NCI-H2081 treated with DMSO at 0.1 percent for 48 hours (cell line): Measurements from ENCODE around the gene GNA14.
"Not testable (repeated sequence)": the region's sequence is repeated elsewhere in the genome, so short reads cannot be mapped to it uniquely, and the experiment has no call there.

Experiments used
- DNase-seq: peaks from one replicate; lab custom pipeline; 2025; lab: John Stamatoyannopoulos, UW

The GNA14 gene

DNA sequence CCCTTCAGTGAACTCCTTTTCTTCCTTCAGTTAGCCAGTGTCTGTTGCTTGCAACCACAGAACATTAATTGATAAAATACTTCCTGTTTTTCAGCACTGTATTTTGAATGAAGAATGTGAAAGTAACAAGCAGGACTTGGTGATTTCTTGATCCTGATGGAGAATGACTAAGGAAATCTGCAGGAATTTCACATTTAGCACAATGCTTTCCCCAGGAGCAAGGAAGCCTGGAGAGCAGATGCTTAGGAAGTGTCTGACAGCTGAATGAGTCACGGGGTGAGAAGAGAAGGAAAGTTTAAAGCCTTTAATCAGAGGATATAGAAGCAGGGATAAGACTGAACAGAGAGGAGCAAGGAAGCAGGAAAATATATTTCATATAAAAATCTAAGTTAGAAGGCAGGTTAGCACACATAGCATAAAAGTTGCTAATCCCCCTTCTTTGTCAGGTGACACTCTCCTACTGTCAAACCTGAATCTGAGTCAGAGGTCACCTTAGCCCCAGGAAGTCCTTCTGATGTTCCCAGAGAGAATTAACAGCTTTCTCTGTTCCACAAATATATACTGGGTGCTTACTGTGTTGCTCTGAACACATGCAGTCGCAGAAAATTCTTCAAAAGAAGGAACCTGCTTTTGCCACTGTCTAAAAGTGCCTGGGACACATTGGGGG is 59.7 kb downstream of the GNA14 start:
- DNase-seq = no peak

DNA sequence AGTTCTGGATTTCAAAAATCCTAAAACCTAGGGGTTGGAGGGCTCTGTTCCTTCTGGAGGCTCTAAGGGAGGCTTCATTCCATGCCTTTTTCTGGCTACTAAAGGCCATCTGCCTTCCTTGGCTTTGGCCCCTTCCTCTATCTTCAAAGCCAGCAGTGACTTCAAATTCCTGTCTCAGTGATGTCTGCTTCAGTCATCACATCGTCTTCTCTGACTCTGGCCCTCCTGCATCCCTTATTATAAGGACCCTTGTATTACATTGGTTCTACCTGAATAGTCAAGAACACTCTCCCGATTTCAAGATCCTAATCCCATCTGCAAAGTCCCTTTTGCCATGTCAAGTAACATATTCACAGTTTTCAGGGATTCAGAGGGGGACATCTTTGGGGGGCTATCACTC is 60.3 kb downstream of the GNA14 start:
- DNase-seq = no peak

- no peak for DNase-seq
Observed at GRCh38 chr9:77587042-77587441, 61.1 kb downstream of the GNA14 start.

GRCh38 chr9:77586591-77586990 is 61.5 kb downstream of the GNA14 start:
- DNase-seq = no peak

GRCh38 chr9:77585335-77585786 is 62.8 kb downstream of the GNA14 start:
- DNase-seq = no peak

DNA sequence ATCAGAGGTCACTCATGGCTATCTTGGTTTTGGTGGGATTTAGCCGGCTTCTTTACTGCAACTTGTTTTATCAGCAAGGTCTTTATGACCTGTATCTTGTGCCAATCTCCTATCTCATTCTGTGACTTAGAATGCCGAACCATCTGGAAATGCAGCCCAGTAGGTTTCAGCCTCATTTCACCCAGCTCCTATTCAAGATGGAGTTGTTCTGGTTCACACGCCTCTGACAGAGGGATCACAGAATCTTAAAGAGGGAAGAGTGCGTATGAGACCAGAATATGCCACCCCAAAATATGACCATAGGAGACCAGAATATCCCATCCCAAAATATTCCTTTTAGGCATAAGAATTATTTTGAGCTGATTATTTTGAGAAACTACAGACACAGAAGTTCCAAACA is 63.2 kb downstream of the GNA14 start:
- not testable (repeated sequence) for DNase-seq

- DNase-seq = no peak
Observed at GRCh38 chr9:77582961-77583576, 65.1 kb downstream of the GNA14 start.

GRCh38 chr9:77582525-77582924 is 65.6 kb downstream of the GNA14 start:
- DNase-seq = no peak

GRCh38 chr9:77575785-77576184 is 72.3 kb downstream of the GNA14 start:
- no peak for DNase-seq

DNA sequence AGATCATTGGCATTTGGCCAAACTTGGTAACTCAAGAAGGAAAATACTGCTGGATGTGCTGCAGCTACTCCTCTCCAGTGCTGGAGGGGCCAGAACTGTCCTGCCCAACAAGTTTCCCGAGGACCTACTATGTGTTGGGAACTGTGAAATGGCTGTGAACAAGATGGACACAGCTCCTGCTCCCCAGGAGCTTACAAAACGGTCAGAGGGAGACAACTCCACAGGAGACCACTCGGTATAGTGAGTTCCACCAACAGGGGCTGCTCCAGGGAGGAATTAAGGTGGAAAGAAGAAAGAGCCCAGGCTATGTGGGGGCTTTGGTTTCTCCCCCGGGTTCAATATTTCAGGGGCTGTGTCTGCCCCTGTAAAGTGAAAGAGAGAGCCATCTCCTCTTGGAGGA is 78.8 kb downstream of the GNA14 start:
- no peak for DNase-seq

DNA sequence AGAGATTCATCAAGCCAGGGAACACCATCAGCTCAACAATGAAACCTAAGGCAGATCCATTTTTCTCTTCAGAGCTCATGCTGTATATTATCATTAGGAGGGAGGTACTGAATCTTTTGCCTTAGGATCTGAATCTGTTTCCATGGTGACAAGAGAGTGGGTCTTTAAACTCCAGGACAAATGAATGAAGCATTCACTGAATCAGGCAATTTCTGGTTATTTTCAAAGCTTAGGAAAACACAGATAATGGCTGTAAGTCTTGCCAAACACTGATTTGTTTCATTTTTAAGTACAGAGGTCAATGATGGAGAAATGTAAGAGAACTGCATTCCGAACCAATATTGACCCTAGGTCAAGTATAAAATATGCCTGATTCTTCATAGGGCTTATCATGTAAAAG is 84.9 kb downstream of the GNA14 start:
- no peak for DNase-seq

DNA sequence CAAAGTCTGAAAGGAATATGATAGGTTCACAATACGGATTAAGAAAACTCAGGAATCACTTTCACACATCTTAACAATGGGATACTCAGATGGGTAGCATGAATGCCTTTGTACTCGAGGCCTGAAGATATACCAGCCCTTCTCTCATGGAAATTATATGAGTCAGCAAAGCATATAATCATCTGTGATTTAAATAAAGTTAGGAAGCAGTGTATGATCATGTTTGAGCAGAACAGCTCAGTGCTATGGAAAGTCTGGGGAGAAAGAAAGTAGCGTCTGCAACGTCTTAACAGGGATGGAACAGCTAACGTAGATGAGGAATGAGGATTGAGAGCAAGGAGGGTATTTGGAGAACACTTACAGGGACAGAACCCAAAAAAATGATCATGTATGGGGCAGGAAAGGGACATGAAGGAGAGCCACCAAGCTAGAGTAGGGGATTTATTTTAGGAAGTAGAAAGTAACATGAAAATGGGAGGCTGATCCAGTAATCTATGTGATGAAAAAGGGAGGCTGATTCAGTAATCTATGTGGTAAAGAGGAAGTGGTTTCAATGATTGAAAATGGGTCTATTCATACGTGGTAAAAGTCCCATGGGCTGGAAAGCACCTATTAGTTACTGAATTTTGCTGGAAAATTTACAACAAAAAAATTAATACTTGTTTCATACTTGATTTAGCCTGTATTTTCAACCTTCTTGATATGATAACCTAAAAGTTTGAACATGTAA is 85.9 kb downstream of the GNA14 start:
- DNase-seq = no peak

DNA sequence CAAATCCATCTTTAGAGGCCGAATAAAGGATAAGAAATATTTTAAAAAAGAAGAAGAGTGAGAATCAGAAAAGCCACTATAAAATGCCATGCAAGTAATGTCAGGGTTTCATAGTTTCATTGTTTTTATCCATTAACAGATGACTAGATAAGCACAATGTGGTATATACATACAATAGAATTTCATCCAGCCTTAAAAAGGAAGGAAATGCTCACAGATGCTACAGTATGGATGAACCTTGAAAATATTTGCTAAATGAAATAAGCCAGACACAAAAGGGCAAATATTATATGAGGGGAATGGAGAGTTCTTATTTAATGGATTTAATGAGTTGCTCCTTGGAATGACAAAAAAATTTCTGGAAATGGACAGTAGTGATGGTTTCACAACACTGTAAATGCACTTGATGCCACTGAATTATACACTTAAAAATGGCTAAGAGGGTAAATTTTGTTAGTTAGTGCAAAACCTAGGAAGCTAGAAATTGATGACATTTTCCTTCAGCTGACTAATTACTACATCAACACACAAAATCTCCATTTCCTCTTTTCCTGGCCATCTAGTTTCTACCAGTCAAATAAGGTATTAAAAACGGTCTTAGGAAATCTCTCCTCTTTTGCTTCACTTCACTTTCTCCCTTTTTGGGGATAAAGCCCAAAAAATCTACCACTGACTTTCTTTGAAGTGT is 86.6 kb downstream of the GNA14 start:
- no peak for DNase-seq

- DNase-seq = no peak
Observed at GRCh38 chr9:77556396-77556795, 91.7 kb downstream of the GNA14 start.

DNA sequence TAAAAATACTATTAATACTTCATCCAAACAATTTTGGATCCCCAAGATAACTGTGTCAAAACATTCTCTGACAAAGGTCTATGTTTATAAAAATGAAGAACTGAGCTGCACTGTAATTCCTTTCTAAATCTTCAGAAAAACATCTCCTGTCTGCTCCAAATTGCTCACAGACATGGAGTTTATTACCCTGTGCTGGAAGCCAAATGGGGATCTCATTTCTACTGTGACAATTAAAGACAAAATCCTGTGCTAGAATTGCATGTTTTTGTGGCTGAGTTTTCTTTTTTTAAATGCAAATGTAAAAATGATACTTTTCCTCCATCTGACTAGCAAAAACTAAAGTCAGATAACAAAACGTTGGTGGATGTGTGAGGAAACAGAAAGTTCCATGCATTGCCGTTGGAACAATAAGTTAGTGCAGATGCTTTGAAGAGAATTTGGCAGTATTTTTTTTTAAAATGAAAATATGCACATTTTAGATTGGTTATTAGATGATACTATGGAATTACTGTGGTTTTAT is 93.5 kb downstream of the GNA14 start:
- DNase-seq = no peak

DNA sequence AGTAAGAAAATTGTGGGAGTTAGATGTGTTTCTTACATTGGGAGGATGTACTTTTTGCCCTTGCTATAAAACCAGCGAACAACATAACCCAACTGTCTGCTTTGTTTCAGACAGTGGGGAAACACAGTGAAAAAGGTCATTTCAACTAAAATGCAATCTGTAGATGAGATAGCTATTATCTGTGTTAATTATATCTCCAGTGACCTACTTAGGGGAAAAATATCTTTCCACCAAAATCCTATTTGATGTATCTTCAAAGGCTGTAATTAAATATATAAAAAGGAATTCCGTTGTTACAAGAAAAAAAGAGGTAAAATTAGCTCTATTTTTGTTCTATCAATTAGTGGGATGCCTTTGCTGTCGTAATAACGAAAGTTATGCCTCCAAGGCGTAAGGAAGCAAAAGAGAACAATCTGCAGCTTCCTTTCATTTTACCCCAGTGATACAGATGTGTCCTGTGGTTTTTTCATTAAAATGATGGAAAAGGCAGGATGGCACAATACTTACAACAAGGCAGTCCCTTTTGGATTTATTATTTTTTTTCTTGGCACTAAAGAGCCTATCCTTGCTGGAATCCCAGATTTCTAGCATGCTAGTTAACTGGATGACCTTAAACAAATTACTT is 100.9 kb downstream of the GNA14 start:
- no peak for DNase-seq

DNA sequence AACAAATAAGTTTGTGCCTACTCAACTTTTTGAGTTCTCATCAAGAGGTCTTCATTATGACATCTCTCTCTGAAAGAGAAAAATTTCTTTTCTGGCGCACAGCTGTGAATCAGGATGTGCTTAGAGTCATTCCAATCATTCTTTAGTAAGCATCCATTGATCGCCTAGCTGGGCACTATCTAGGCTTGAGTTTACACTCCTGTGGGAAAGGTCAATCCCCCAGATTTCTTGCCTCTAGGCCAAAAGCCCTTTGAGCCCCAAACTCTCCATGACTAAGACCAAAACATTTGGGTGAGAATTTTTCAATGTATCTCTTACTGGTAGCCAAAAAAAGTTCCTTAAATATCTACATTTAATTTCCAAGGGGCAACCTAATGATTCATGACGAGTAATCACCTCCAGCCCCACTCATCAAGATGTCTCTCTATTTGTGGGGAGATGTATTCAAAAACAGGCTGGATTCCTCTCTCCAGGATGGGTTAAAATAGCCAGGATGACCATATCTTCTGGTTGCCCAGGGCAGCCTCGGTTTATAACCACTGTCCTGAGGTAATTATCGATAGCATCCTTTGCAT is 101.7 kb downstream of the GNA14 start:
- DNase-seq = no peak

DNA sequence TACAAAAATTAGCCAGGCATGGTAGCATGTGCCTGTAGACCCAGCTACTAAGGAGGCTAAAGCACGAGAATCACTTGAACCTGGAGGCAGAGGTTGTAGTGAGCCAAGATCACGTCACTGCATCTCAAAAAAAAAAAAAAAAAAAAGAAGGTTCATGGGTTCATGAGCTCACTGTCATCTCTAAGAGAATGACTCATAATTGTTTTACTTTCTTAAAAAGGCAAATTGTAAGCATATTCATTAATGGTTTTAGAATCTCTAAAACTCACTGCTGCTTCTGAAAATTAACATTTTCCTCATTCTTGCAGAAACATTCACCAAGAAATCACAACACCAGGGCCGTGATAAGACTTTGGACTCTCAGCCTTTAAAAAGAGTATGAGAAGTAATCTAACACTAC is 103.6 kb downstream of the GNA14 start:
- DNase-seq = no peak

GRCh38 chr9:77543131-77543822 is 104.8 kb downstream of the GNA14 start:
- no peak for DNase-seq

DNA sequence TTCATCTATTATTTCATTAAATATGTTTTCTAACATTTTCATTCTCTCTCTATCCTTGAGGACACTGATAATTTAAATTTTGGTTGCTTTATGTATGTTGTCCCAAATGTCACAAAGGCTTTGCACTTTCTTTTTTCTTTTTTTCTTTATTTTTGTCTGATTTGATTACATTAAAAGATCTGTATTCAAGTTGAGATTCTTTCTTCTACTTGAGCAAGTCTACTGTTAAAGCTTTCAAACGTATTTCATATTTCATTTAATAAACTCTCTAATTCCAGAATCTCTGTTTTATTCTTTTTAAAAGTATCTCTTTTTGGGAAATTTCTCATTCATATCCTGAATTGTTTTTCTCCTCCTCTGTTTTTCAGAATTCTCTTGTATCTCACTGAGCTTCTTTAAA is 106.5 kb downstream of the GNA14 start:
- DNase-seq = no peak

DNA sequence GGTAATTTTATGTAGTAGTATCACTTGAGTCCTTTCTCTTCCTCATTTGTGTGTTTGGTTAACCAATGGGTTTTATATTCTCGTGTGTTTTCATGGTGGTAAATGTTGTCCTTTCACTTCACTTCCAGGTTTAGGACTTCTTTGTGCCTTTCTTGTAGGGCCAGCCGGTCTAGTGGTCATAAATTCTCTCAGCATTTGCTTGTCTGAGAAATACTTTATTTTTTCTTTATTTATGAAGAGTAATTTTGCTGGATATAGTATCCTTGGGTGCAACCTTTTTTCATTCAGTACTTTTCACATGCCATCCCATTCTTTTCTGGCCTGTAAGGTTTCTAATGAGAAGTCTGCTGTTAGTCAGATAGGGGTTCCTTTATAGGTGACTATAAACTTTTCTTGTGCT is 107.1 kb downstream of the GNA14 start:
- DNase-seq = no peak
